ENCODE data around the gene LGALS3BP. TPM values are rescaled to one million over a fixed set of nuclear protein-coding genes. Genes with fewer than 3 reads are reported as not detected.
"Not testable (repeated sequence)": the region's sequence is repeated elsewhere in the genome, so short reads cannot be mapped to it uniquely, and the experiment has no call there.

Gene LGALS3BP
- total and polyA plus RNA-seq, 12 donors: 196 to 852 (median 545) TPM

DNA sequence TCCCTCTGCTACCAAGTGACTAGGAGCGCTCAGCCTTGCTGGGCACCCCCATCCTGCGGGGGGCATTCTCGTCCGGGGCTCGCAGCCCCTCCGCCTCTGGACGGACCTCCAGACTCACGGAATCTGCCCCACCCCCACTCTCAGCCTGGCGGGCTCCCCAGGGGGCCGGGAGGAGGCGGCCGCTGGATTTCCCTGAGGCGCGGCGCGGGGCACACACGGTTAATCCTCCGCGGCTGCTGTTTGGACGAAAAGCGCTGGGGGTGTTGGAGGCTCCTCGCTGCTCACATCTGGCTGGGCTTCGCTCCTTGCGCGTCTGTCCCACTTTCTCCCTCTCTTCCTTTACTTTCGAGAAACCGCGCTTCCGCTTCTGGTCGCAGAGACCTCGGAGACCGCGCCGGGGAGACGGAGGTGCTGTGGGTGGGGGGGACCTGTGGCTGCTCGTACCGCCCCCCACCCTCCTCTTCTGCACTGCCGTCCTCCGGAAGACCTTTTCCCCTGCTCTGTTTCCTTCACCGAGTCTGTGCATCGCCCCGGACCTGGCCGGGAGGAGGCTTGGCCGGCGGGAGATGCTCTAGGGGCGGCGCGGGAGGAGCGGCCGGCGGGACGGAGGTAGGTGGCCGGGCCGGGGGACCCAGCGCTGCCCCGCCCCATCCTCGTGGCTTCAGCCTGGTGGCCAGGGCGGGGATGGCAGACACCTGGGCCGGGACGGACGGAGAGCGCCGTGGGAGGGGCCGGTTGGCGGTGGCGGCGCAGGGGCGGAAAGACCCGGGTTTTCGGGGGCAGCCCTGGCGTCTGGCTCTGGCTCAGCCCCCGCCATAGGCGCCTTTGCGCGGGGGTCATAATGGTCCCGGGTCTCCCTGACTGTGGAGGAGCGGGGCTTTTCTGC, 44.4 kb upstream of the LGALS3BP start, which contains the start of gene C1QTNF1:
Gene C1QTNF1 (plus strand): TSS at position 284 of the 886 bp plus-strand sequence. CDS start 19,800 bp downstream, outside the sequence.
- H3K4me3 ChIP-seq: peak within 1 kb of the TSS; percentile 58 to 83 (median 76)
- peaks cover 0 to 79% (median 0%) of the 10 kb centered on the region in 7 donors for H3K27me3 ChIP-seq
- DNase-seq (peak; percentile 72), ATAC-seq (peak; percentile 4 to 52 (median 31))
- intact Hi-C loops (cut with DNase I): loop anchor here in 4 of 10 donors (2.0 to 10.0 kb wide), 4 partner anchors 19 to 368 kb away; partner anchors contain the start of gene ENGASE (in 1 of the 4)
- H3K27ac ChIP-seq: peak within 1 kb of the TSS; percentile 84 to 95 (median 90)
- WGBS, 2 donors: 2% methylated on average over 77 of the region's 77 CpGs
- H3K9me3 ChIP-seq: no peaks in the 10 kb centered on the region
- no peaks in the 10 kb centered on the region for H3K36me3 ChIP-seq
- H3K4me1 ChIP-seq: peaks cover 50 to 95% (median 90%) of the 10 kb centered on the region in 9 donors
- TF ChIP-seq, protein P1, sequence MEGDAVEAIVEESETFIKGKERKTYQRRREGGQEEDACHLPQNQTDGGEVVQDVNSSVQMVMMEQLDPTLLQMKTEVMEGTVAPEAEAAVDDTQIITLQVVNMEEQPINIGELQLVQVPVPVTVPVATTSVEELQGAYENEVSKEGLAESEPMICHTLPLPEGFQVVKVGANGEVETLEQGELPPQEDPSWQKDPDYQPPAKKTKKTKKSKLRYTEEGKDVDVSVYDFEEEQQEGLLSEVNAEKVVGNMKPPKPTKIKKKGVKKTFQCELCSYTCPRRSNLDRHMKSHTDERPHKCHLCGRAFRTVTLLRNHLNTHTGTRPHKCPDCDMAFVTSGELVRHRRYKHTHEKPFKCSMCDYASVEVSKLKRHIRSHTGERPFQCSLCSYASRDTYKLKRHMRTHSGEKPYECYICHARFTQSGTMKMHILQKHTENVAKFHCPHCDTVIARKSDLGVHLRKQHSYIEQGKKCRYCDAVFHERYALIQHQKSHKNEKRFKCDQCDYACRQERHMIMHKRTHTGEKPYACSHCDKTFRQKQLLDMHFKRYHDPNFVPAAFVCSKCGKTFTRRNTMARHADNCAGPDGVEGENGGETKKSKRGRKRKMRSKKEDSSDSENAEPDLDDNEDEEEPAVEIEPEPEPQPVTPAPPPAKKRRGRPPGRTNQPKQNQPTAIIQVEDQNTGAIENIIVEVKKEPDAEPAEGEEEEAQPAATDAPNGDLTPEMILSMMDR (IDR thresholded peaks at IDR 0.05): peak in 8 of 9 donors; percentile 22 to 49 (median 38)

DNA sequence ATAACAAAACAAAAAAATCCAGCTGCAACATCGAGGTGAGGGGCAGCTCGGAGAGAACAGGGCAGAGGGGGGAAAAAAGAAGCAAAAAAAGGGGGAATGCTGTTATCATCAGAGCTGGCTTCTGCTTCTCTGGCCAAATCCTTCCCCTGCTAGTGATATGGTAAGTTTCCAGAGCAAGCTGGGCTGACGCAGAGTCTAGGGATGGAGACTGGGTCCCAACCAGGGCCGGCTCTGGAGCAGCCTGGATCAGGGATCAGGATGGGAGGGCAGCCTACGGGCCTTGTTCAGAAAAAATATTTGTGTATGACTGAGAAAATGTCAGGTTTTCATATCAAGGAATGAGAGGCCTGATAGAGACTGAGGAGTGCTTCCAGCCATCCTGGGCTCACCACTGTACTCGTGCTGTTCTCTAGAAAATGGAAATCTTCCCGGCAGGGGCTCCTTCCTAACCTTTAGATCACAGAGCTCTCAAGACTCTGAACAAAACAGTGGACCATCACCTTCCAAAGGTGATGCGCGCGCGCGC, 43.5 kb upstream of the LGALS3BP start:
- WGBS, 2 donors: 67 to 68% methylated on average over 12 of the region's 12 CpGs
- H3K36me3 ChIP-seq: no peaks in the 10 kb centered on the region
- peaks cover 0 to 70% (median 0%) of the 10 kb centered on the region in 7 donors for H3K27me3 ChIP-seq
- intact Hi-C loops (cut with DNase I): loop anchor here in 3 of 10 donors (5.0 to 10.0 kb wide), 3 partner anchors 52 to 369 kb away; partner anchors contain the start of gene ENGASE (in 1 of the 3)
- no peaks in the 10 kb centered on the region for H3K9me3 ChIP-seq
- TF ChIP-seq, protein P1 (IDR thresholded peaks at IDR 0.05): no peak
- DNase-seq: no peak
- peaks cover 49 to 90% (median 85%) of the 10 kb centered on the region in 9 donors for H3K4me1 ChIP-seq
- H3K27ac ChIP-seq: peak overlapping the region; percentile 84 to 95 (median 90)
- peak in 3 of 8 donors; percentile 14 to 36 (median 14) for ATAC-seq
- peak overlapping the region in 9 of 10 donors; percentile 58 to 83 (median 78) for H3K4me3 ChIP-seq

DNA sequence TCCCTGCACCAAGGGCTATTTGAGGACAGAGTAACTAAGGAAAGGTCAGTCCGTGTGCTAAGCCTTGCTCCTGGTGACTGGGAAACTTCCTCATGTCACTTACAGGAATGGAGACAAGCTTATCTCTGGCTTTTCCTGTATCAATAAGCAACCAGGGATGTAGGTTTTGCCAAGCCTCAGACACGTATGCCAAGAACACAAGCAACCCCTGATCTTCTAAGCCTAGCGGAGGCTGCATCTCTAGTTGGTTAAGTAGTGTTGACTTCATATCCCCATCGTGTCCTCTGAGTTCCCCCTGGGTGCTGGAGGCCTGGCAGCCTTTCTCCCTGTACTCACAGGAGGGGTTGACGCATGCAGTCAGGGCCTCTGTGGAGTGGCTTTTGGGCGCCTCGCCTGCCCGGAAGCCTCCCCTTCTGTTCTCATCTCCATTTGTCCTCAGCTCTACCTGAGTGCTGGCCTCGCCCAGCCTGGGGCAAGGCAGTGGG, 42.8 kb upstream of the LGALS3BP start:
- WGBS, 2 donors: 19 to 21% methylated on average over 9 of the region's 9 CpGs
- ATAC-seq: peak; percentile 31 to 72 (median 54)
- TF ChIP-seq, protein P1 (IDR thresholded peaks at IDR 0.05): no peak
- H3K36me3 ChIP-seq: no peaks in the 10 kb centered on the region
- H3K27me3 ChIP-seq: peaks cover 0 to 66% (median 0%) of the 10 kb centered on the region in 7 donors
- peaks cover 42 to 83% (median 78%) of the 10 kb centered on the region in 9 donors for H3K4me1 ChIP-seq
- peak overlapping the region; percentile 84 to 95 (median 90) for H3K27ac ChIP-seq
- intact Hi-C loops (cut with DNase I): loop anchor here in 3 of 10 donors (5.0 to 10.0 kb wide), 3 partner anchors 52 to 370 kb away; partner anchors contain the start of gene ENGASE (in 1 of the 3)
- peak; percentile 69 to 77 for DNase-seq
- H3K4me3 ChIP-seq: peak overlapping the region in 2 of 10 donors; percentile 78 to 82
- H3K9me3 ChIP-seq: no peaks in the 10 kb centered on the region

DNA sequence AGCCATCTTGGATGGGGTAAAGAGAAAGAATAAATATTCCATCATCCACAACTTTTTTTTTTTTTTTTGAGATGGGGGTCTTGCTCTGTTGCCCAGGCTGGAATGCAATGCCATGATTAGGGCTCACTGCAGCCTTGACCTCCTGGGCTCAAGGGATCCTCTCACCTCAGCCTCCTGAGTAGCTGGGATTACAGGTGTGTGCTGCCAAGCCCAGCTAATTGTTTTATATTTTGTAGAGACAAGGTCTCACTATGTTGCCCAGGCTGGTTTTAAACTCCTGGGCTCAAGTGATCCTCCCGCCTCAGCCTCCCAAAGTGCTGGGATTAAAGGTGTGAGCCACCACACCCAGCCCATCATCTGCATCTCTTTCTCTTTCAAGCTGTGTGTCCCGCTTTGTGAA, 42.2 kb upstream of the LGALS3BP start:
- Histone ChIP-seq H3K27me3 (peaks cover 0 to 60% (median 0%) of the 10 kb centered on the region in 7 donors), H3K27ac (peak overlapping the region; percentile 84 to 95 (median 90)), H3K4me1 (peaks cover 35 to 77% (median 72%) of the 10 kb centered on the region in 9 donors)
- DNase-seq, H3K4me3 ChIP-seq, ATAC-seq, H3K36me3 ChIP-seq, H3K9me3 ChIP-seq: not testable (repeated sequence)
- WGBS, 2 donors: 81 to 85% methylated on average over 2 of the region's 2 CpGs
- intact Hi-C loops (cut with DNase I): loop anchor here in 5 of 10 donors (2.0 to 10.0 kb wide), 4 partner anchors 21 to 370 kb away; partner anchors contain the start of gene ENGASE (in 1 of the 5)

Data from heart right ventricle (tissue), 16 donors.